Cardiac septum (tissue), 1 donor: ENCODE results near the gene TFB2M. TPM values are rescaled to one million over a fixed set of nuclear protein-coding genes. Genes with fewer than 3 reads are reported as not detected.
"Not testable (repeated sequence)": the region's sequence is repeated elsewhere in the genome, so short reads cannot be mapped to it uniquely, and the experiment has no call there.

Source experiments
- DNase-seq: peaks from one replicate; pipeline ENCODE4 v3.0.0-alpha.2; 2020; ENCODE audit warnings: low spot score
- intact Hi-C: fragments of 100-400 bp; cut with DNase I; formaldehyde crosslinking; loops from one replicate; pipeline ENCODE4 v1.14.0; 2022
- long read RNA-seq: library from polyadenylated mRNA; unstranded; transcript quantifications from one replicate; pipeline ENCODE4 v2.0.0, GENCODE V29; 2021
- total RNA-seq: library from RNA; stranded (reverse); fragmentation: NEBNext Ultra II Directional; extraction: Animal tissue kit (Norgen Biotek cat#: 25700); gene quantifications from one replicate; pipeline ENCODE4 v1.2.1, GENCODE V29; 2021
- donor health status: DM: no; HTN: no; CAD: no.

TFB2M gene
- total RNA-seq: 9.6 TPM
- long read RNA-seq, transcript TFB2M-201 (8 exons, 1,848 nt): major isoform, 20 of 24 reads
- long read RNA-seq, partial matches to known transcripts: 0 of 24 reads
- long read RNA-seq, other reads (novel, unspliced or antisense): 4 of 24 reads

- intact Hi-C loops: loop anchor here (2.0 to 10.0 kb wide), 5 partner anchors 43 to 159 kb away; partner anchors contain the start of genes SCCPDH and SMYD3
- DNase-seq: peak; percentile 99
Observed at GRCh38 chr1:246566128-246566812, at the start of gene TFB2M, which contains the start of gene CNST. Gene TFB2M, minus strand, starts transcription at chr1:246566261. Its CDS starts 123 bp downstream, at chr1:246566138. Gene CNST, plus strand, starts transcription at chr1:246566456. Its CDS starts 25,107 bp downstream, at chr1:246591563.

DNA sequence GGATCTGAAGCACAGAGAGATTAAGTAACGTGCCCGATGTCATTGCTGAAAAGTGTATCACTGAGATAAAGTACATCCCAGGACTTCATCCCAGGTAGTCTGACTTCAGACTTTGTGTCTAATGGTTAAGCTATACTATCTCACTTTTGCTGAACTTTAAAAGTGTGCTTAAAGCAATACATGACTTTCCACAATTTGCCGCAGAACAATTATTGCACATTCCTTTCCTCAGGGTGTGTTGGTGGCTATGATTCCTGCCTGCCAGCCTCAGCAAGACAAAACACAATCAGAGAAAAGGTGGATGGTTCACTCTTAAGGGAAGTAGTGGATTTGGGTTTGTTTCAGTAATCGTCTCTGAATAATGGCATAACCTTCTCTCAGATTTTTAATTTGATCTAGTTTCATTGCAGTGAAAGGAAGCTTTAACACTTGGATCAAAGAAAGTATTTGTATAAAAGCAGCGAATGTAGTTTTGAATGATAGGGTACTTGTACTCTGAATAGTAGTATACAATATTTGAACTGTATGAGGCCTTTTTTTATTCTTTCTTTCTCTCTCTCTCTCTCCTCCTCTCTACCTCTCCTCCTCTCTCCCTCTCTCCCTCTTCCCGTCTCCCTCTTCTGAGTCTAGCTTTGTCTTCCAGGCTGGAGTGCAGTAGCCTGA, 47.2 kb upstream of the TFB2M start:
- no peak for DNase-seq
- intact Hi-C loops: no loop called here

DNA sequence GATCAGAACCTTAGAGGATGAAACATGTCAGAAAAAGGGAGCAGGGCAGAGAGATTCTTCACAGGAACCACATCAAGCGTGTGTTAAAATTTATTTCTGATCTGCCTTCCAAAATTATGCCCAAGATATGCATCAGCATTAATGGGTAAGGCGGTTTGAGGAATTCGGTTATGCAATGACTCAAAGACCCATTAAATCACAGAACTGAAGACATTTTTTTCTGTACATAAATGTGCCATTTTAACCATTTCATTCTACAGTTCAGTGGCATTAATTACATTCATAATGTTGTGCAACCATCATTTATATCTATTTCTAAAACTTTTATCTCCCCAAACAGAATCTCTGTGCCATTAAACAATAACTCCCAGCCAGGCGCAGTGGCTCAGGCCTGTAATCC, 43.6 kb upstream of the TFB2M start:
- intact Hi-C loops: loop anchor here (2.0 kb wide), 1 partner anchor 43 kb away; the partner anchor contains the start of genes CNST and TFB2M

DNA sequence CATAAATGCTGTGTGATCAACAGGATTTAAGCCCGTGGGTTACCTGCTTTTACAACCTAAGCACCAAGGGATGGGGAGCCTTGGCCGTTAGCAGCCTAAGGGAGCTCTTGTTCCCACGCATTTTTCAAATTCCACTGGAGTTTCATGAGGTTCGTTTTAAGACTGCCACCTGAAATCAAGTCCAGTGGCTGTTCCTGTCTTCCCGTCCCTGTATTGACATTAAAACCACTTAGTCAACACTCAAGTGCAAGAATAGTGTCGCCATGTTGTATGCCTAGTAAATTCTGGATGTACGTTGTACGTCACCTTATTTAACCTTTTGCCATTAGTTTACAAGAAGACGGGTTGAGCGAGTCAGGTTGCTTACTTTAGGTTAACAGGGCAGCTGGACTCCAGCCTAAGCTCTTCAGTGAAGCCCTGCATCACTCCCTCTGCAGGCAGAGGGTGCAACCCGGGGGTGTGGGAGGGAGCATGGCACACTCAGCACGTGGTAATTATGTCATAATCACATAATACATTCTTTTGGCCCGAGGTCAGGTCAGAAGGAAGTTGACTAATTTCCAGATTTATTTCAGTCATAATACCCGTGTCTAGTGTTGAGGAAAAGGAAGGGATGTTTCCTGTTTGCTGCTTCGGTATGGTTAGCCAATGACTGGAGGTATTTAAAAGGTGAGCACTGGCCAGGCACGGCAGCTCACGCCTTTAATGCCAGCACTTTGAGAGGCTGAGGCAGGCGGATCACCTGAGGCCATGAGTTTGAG, 42.7 kb upstream of the TFB2M start:
- intact Hi-C loops: loop anchor here (2.0 kb wide), 1 partner anchor 42 kb away; the partner anchor contains the start of genes CNST and TFB2M

More for the DNA sequence above, 43.6 kb upstream of the TFB2M start:
- no peak for DNase-seq

GRCh38 chr1:246607462-246607861, 41.4 kb upstream of the TFB2M start:
- DNase-seq: peak; percentile 80
- intact Hi-C loops: no loop called here

More for the DNA sequence above, 42.7 kb upstream of the TFB2M start:
- DNase-seq: peak; percentile 83

DNA sequence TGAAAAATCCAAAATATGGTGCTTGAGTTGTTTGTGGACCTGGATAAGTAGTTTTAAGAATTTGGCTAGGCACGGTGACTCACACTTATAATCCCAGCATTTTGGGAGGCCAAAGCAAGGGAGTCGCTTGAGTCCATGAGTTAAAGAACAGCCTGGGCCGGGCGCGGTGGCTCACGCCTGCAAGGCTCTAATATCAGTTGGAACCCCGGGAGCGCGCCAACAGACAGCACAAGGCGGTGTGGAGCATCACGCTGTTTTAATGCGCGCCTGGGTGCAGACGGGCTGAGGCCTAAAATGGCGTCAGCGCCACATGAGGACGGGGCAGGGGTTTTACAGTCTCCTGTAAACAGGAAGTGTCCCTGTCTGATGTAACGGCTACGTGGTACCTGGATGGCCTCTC, 39.2 kb upstream of the TFB2M start:
- DNase-seq, intact Hi-C loops: not testable (repeated sequence)

GRCh38 chr1:246602194-246602593, 36.1 kb upstream of the TFB2M start:
- no peak for DNase-seq
- intact Hi-C loops: no loop called here

GRCh38 chr1:246600579-246600978, 34.5 kb upstream of the TFB2M start:
- intact Hi-C loops: no loop called here
- DNase-seq: no peak

DNA sequence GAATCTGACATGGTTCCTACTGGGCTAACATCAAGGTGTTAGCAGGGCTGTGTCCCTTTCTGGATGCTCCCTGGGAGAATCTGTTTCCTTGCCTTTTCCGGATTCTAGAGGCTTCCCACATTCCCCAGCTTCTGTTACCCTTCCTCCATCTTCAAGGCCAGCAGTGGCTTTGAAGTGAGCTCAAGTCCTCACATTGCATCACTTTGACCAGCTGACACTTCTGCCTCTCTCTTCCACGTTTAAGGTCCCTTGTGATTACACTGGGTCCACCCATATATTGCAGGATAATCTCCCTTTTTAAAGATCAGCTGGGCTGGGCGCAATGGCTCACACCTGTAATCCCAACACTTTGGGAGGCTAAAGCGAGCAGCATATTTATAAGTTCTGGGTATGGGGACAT, 33.3 kb upstream of the TFB2M start:
- no peak for DNase-seq
- intact Hi-C loops: no loop called here

DNA sequence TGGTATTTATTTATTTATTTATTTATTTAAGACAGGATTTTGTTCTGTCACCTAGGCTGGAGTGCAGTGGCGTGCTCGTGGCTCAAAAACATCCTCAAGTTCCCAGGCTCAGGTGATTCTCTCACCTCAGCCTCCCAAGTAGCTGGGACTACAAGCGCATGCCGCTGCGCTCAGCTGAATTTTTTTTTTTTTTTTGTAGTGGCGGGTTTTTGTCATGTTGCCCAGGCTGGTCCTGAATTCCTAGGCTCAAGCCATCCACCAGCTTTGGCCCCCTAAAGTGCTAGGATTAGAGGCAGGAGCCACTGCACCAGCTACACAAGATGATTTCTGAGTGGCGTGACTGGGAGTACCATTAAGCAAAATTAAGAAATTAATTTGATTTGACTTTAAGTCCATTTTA, 31.9 kb upstream of the TFB2M start:
- intact Hi-C loops: no loop called here
- DNase-seq: no peak

- no peak for DNase-seq
Observed at GRCh38 chr1:246597340-246597739, 31.3 kb upstream of the TFB2M start.

DNA sequence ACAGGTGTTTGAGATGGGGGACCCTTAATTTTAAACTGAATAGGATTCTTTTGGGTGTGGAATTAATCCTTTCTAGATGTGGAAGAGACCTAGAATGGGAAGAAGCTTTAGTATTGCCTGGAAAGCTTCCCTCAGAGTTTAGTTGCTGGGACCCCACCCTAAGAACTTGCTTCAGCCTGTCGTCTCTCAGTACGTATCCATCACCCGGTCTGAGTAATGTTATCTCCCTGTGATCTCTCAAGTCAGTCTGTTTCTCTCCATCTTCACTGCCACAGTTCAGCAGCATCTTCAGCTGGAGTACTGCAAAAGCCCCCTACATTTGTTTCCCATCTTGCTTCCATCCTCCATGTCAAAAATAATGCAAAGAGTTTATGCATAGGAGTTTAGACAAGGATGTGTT, 29.1 kb upstream of the TFB2M start:
- DNase-seq: no peak
- intact Hi-C loops: no loop called here

More at GRCh38 chr1:246597340-246597739, 31.3 kb upstream of the TFB2M start:
- intact Hi-C loops: no loop called here

DNA sequence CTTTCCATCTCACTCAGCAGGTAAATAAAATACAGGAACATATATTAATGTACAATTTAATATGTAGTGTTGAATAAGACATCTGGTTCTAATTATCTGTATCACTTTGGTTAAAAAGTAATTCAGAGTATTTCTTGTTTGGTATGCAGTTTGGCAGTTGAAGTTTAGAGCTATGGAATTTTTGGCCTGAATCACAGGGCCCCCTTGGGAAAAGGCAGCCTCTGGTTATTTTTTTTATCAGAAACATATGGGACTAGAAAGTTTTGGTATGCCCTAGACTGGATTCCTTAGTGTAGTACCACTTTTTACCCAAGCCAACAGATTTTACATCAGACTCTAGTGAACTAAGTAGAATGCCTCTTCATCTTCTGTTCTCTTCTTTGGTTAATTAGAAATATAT, 26.6 kb upstream of the TFB2M start:
- intact Hi-C loops: no loop called here
- DNase-seq: no peak

GRCh38 chr1:246591958-246592357, 25.9 kb upstream of the TFB2M start:
- intact Hi-C loops: no loop called here
- no peak for DNase-seq

DNA sequence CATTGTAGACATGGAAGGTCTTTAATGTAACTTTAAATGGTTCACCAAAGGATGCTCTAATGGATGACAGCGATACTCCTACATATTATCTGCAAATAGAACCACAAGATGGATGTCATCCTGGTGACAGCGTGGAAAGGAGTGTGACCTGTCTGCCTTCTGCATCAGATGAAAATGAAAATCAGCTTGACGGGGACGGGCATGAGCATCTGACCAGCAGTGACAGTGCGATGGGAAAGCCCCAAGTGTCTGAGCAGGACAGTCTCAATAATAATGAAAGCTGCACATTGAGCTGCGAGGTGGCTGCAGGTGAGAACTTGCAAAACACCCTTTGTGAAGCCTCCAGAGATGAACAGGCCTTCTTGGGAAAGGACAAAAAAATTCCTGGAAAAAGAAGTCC, 25.4 kb upstream of the TFB2M start:
- intact Hi-C loops: no loop called here

GRCh38 chr1:246591047-246591446, 25.0 kb upstream of the TFB2M start:
- DNase-seq: no peak
- intact Hi-C loops: no loop called here

More for the DNA sequence above, 25.4 kb upstream of the TFB2M start:
- no peak for DNase-seq

- intact Hi-C loops, DNase-seq: not testable (repeated sequence)
Observed at GRCh38 chr1:246589919-246590318, 23.9 kb upstream of the TFB2M start.

DNA sequence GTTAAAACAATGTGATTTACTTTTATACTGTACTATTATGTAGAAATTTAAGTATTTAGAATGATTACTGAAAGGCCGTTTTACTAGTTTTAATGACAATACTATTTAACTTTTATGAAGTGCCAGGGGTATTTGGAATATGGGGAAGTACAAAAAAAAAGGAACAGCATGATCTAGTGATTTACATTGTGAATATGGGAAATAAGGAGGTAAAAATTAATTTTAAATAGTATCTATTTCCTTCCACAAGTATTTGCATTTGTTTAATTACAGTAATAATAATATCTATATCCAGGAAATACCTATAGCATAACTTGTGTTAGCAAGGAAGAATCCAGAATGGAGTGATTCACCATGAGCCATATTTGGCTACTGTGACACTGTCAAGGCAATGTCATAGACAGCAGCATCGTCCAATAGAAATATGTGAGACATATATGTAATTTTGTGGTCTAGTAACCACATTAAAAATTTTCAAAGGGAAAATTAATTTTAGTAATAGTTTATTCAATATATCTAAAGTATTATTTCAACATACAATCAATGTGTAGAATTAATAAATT, 22.2 kb upstream of the TFB2M start:
- intact Hi-C loops: no loop called here
- DNase-seq: no peak

GRCh38 chr1:246587606-246588005, 21.5 kb upstream of the TFB2M start:
- intact Hi-C loops: no loop called here
- DNase-seq: no peak

- DNase-seq: no peak
- intact Hi-C loops: no loop called here
Observed at GRCh38 chr1:246587032-246587431, 21.0 kb upstream of the TFB2M start.
